Measurements from ENCODE around the gene TTC34.

TTC34 gene

DNA sequence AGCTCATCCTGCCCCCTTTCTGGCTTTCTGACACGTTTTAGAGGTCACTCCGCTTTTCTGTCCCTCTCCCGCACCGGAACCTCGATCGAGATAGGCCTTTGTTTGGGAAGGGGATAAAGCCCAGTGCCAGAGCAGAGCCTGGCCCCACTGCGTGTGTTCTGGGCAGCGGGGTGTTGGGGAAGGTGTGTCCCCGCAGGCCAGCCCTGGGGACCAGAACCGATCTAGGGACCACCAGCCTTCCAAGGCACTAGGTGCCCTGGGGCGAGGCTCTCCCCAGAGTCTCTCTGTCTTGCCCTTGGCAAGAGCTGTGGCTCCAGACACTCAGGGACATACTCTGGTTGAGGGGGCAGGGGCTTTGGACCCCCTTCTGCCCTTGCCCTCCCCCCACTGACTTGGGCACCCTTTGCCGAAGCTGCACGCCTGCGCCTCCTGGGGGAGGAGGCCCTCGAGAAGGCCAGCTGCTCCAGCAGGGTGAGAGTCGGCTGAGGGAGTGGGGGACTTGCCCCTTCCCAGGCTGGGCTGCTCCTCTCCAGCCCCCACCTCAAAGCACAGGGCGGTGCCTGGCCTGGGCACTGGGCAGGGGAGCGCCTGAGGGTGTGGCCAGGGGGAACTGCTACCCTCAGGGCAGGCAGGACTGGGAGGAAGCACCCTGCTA, 198.5 kb downstream of the TTC34 start:
- DNase-seq (ENCODE audit: low spot score): no peak

DNA sequence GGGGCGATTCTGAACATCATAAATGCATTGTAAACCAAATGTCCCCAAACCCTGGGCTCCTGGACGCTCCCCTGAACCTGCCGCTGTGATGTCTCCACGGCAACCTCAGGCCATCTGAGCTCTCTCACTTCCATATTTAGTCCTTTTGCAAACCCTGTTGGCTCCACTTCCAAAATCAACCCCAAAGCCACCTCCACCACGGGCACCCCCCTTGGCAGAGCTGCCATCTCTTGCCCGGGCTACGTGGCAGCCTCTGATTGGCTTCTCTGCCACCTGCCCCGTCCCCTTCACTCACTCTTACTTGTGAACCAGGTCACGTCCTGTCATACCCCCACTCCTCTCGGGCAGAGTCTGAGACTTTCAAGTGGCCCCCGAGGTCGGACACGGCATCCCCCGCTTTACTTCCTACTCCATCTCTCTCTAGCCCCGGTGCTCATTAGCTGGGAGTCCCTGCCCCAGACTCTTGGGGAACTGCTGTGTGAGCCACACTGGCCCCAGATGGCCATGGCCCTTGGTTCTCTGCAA, 199.1 kb downstream of the TTC34 start:
- no peak for DNase-seq (ENCODE audit: low spot score)

DNA sequence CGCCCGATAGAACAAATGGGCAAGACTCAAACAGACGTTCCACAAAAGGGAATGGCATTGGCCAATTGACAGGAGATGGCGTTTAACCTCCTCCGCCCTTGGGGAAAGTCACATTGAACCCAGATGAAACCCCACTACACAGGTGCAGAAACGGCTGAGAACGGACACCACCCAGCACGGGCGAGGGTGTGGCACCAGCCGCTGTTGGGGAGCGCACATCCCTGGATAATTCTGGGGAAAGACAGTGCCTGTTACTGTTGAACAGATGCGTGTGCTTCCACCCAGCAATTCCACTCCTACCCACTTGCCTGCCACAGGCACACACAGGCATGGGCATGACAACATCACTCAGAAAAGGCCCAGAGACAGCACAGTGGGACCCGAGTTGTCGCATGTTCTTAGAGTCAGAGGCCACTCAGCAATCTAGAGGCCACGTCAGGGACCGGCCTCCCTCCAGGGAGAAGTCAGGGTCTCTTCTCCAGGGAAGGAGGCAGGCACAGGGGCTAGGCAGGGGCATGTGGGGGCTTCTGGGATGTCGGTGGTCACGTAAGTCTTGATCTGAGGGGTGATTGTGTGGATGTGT, 199.7 kb downstream of the TTC34 start:
- DNase-seq (ENCODE audit: low spot score): no peak

DNA sequence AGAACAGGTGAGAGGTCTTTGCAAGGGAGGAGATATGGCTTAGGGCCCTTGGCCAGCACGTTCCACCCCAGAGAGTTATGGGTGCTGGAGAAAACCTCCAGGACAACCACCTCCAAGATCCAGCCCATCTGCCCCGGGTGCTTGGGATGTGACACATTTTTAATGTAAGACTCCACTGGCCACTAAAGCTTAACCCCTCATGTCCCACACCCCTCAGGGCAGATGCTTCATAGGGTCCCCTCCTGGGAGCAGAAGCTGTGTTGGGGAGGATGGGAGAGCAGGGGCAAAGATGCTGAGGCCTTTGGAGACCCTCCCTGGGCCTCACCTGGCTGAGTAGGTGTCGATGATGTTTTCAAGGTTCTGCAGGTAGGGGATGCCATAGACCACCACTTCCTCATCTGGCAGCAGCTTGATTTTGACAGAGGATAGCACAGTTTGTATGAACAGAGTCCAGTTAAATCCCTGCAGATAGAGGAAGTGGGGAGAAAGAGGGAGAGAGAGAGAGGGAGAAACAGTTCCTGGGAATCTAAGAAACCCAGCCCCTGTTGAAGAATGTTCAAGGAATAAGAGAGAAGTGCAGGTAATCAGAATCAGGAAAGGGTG, 203.1 kb downstream of the TTC34 start:
- DNase-seq (ENCODE audit: low spot score): no peak

DNA sequence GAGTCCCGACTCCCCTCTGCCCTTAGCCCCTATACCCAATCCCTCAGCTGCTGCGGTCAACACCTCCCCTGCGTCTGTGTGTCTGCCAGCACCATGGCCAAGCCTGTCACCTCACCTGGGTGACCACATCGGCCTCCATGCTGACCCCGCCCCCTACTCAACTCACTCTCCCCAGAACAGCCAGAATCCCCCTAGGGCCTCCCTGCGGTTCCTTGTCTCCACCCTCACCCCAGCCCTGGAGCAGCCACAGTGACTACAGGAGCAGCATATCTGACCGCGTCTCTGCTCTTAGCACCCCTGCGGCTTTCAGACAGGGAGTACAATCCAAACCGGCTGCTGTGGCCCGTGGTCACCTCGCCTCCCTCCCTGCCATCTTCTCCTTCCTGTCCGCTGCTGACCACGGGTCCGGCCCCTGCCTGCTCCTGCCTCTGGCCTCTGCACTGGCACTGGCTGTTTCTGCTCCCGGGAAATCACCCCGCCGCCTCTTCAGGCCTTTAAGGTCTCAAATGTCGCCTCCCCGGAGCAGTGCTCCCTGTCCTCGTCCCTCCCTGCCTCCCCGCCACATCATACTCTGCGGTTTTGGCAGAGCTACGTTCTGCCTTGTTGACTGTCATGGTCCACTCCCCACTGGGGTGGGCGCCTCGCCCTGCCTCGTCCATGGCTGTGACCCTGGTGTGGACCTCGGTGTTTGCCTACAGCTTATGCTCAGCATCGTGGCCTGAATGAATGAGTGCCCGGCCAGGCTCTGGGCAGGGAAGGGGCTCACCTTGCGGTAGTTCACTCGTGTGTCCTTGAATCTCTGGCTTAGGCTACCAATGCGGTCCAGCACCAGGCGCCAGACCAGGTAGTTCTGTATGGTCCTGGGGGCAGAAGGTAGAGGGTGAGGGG, 203.8 kb downstream of the TTC34 start:
- DNase-seq (ENCODE audit: low spot score): no peak

DNA sequence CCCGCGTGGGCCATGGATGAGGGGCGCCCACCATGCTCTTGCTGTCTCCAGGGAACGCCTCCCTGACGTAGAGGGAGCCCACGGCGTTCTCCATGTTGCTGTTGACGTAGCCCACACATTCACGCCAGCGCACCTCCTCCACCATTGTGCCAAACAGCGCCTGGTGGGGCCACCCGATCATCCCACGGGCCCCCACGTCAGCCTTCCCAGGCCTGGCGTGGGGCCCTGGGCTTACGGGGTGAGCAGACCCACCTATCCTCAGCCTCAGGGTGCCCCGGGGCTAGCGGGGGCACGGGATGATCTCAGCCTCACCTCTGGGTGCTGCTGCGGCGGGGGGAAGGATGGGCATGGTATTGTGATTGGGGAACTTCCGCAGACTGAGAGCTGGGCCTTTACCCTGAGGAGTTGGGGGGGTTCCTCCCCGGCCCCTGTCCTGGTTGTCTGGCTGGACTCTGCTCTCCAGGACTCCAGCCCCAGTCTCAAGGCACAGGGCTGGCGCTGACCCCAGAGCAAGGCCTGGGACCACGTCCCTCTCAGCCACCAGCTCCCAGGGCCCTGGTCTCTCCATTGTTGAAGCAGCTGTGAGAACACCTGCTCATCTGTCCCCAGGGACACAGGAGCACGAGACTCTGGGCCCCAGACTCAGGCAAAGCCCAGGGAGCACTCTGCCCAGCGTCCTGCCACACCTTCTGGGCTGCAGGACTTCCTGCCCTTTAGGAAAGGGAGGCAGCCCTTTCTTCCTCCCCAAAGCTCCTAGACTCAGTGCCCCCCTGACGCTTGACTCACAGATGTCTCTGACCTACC, 204.8 kb downstream of the TTC34 start:
- DNase-seq (ENCODE audit: low spot score): no peak

DNA sequence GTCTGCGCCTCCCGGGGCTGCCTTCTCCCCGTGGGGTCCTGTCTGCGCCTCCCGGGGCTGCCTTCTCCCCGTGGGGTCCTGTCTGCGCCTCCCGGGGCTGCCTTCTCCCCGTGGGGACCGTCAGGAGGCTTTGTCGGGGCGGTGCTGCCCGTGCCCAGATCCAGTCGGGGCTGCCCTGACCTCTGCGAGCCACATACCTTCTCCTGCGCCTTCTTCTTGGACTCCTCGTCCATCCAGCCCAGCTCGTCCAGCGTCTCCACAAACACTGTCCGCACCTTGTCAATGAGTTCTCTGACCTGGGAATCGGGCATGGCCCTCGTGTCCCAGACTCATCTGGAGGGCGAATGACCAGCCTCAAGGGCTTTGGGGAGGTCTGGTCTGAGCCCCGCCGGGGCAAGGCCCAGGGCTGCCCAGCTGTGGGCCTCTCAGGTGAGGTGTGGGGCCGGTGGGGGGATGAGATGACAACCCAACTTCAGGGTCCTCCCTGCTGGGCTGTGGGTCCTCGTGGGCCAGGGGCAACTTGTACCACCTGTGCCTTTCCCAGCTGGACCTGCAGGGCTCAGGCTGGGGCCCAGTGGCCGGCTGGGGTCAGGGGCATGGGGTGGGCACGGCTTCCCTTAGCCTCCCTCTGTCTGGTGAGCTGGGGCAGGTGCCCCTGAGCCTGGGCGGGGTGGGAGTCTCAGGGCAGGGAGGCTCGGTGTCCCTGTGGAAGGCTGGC, 205.5 kb downstream of the TTC34 start:
- no peak for DNase-seq (ENCODE audit: low spot score)

DNA sequence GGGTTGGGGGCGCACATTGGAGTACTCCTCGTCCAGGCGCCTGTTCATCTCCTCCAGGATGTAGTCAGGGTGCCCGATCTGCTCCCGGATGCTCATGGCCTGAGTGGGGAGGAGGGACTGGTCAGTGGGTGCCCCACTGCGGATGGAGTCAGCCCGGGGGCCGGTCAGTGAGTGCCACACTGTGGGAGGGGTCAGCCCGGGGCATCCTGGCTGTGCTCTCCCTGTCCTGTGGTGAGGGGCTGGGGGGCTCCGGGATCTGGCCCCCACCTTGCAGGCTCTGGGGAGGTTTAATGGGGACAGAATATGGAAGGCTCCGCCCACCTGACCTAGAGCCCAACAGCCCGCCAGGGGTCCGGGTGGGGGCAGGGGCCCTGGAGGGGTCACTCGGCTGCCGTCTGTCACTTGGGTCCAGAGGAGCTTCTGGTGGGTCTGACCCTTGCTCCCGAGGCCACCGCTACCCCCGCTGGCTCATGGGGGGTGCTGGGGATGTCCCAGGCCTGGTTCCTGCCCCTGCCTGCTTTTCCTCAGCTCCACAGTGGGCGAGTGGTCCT, 206.2 kb downstream of the TTC34 start:
- DNase-seq (ENCODE audit: low spot score): no peak

DNA sequence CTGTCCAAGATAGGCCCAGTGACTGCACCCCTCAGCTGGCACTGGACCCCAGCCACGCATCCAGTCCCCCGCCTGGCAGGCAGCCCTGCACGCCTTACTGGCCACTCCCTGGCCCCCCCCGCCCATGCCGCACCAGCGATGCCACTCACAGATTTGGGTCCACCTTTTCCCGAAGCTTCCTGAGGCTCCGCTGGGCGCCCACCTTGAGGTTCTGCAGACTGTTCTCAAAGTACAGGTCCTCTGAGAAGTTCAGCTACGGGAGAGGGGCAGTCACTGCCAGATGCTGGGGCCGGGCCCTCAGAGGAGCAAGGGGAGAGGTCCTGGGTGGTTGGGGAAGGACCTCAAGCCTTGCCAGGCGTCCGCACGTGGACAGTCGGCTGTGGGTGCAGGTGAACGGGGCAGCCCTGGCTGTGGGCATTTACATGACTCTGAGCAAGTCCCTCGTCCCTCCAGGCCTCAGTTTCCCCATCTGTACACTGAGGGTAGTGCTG, 206.8 kb downstream of the TTC34 start:
- DNase-seq (ENCODE audit: low spot score): no peak

DNA sequence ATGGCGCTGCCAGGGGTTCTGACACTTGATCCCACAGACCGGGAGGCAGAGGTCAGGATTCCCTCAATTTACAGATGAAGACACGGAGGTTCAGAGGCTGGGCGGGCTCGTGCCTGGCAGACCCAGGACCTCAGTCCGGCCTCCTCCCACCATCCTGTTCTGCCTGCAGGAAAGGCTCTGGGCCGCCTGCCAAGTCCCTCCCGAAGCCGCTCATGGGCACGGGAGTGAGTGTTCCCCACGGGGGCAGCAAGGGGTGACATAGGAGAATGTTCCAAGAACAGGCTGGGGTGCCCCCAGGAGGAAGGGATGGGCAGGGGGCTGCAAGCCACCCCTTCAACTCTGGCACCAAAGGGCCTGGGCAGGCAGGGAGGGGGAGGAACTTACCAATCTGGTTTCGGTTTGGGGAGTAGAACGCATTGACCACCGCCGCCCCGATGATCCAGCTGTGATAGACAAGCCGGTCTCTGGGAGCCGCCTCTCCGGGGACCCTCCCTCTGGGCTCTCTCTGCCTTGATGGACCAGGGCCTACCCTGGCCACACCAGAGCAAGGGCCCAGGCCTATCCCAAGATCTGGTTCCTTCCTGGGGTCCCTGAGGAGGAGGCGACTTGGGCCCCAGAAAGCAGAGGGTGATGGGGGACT, 207.4 kb downstream of the TTC34 start:
- no peak for DNase-seq (ENCODE audit: low spot score)

DNA sequence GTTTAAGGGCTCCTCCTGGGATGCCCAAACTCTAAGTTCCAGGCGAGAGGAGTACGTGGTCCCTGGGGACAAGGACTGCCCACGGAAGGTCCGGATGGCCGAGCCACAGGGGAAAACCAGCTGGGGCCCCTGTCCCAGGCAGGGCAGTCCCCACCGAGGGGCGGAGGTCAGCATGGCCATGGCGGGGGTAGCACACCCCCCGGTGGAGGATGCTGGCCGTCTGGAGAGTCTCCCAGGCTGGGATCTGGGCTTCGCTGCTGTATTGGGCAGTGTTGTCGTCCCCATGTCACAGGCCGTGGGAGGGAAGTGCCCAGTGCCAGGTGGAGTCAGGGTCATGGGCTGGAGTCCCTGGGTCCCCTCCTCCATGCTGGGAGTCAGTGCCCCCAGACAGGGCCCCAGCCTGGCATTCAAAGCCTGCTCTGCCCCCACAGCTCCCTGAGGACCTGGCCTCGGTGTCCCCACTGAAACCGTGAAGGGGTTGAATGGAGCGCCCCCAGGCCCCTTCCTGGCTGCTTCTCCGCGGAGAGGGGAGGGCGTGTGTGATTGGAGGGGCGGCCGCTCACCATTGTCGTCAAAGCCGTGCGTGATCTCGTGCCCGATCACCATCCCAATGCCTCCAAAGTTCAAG, 208.1 kb downstream of the TTC34 start:
- no peak for DNase-seq (ENCODE audit: low spot score)

DNA sequence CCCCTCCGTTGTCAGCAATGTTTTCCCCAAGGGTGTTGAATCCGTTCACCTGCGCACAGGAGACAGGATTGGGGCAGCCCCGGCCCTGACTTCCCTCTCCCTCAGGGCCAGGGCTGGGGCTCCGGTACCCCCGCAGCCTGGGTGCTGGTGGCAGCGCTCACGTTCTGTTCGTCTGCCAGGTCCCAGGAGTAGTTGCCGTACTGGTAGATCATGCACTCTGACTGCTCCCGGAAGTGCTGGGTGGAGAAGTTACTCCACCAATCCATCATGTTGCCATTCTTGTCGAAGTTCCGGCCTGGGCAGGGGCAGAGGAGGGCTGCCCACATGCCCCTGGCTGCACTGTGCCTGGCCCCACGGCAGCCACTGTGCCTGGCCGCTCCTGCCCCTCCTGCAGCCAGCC, 208.8 kb downstream of the TTC34 start:
- DNase-seq (ENCODE audit: low spot score): no peak

DNA sequence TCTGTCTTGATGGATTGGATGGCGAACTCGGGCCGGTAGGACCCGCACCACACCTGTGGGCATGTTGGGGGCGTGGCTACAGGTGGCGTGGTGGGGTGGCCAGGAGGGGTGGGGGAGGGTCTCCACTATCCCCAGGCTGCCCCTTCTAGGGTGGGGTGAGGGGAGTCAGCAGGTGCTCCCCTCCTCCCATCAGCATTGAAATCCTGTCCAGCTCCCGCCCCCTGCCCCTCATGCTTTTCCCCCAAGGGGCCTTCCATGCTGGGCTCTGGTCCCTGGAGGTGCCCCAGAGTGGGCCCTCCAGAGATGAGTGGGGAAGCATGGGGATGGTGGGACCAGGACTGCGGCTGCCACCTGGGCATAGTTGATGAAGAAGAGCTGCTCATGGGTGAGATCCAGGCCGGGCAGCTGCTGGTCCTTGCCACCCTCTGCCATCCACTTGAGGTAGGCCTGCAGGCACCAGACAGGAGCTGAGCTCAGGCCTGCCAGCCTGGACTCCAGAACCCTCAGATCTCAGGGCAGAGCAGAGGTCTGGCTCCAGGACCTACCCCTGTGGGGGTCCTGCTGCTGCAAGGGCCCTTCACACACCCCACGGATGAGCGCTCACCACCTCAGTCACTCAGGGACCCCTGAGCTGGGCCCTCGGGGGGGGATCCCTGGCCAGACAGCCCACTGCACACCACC, 209.8 kb downstream of the TTC34 start:
- no peak for DNase-seq (ENCODE audit: low spot score)

DNA sequence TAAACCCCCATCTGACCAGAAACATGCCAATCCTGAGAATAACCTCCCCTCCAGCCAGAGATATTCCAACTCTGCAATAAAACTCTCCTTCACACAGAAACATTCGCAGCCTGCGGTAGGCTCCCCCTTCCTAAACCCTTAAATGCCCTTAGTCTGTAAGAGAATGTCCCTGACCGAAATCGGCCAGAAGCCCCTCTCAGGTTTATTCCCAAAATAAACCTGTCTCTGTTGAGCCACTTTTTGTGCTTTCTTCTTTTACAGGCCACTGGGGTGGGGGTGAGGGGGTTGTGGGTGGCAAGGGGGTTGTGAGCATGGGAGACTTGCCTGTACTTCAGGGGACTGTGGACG, 210.3 kb downstream of the TTC34 start:
- DNase-seq (ENCODE audit: low spot score): no peak

DNA sequence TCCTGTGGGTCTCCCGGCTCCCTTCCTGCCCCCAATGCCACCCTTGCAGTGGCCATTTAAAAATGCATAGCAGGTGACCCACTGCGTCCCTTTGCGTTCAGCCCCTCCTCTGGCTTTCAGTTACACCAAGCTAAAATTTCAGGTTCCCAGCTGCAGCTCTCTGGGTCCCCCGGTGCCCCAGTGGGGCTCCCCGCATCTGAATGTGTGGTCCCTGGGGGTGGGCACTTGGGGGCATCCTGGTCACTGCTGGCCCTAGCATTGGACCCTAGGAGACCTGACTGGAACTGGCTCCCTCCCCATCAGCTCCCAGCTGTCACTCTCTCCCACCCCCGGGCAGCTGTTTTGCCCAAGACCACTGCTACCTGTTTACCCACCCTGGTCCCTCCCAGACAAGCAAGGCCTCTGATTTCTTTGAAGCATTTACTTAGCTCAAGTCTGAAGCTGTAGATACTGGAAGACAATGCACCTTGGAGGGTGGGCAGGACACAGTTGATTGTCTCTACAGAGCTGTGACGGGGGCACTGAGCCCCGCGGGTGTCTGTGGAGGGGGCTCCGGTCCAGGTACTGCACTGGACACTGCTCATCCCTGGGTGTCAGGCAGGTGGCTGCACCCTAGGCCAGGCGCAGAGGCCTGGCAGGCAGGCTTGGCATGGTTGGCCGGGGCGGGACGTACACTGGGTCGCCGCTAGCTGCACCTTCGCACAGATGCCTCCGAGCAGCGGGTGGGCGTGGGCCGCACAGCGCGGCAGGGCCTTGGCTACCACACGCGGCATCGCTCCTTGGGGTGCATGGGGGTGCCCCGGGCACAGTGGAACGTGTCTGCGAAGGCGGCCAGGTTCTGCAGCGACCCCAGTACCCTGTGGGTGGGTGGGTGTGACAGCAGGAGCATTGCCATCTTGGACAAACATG, 211.0 kb downstream of the TTC34 start:
- DNase-seq (ENCODE audit: low spot score): no peak

DNA sequence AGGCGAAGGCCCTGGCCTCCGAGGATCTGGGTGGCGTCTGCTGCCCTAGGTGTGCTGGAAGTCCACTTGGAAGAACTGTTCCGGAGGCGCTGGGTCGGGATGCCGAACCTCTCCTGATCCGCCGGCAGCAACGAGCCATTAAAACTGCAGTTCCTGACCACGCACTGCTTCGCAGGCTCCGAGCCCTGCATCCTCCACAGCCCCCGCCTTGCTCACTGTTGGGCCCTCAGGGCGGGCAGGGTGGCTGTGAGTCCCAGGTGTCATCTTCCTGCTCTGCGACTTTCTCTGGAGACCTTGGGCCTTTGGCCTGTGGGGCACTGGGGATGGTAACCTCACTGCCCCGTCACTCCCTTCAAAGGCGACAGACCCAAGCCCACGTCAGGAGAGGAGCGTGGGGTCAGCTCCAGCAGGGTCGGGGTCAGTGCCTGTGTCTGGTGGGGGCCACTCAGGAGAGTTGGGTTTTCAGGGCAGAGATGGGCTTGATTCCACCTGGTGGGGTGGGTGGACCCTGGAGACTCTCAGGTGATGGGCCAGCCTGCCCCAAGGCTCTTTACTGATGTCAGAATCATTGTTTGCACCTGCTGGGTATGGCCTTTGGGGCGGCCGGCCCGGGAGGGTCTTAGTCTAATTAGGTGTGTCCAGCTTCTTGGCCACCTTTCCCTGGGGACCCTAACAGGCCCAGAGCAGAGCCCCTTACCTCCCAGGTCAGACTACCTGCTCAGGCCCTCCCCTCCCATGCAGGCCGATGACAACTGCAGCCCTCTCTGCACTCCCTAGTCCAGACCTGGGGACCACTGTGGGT, 211.9 kb downstream of the TTC34 start:
- no peak for DNase-seq (ENCODE audit: low spot score)

Data from COLO829 (cell line).